GM18907 (cell line): Measurements from ENCODE around the gene PTPRO.
"Not testable (repeated sequence)": the region's sequence is repeated elsewhere in the genome, so short reads cannot be mapped to it uniquely, and the experiment has no call there.

Experiments
- ATAC-seq: cut with Tn5 transposase; IDR thresholded peaks from one replicate; pipeline ENCODE4 v1.9.1; 2021; ENCODE audit warnings: mild to moderate bottlenecking, moderate library complexity; ENCODE audit not compliant: unreplicated experiment

The PTPRO gene

DNA sequence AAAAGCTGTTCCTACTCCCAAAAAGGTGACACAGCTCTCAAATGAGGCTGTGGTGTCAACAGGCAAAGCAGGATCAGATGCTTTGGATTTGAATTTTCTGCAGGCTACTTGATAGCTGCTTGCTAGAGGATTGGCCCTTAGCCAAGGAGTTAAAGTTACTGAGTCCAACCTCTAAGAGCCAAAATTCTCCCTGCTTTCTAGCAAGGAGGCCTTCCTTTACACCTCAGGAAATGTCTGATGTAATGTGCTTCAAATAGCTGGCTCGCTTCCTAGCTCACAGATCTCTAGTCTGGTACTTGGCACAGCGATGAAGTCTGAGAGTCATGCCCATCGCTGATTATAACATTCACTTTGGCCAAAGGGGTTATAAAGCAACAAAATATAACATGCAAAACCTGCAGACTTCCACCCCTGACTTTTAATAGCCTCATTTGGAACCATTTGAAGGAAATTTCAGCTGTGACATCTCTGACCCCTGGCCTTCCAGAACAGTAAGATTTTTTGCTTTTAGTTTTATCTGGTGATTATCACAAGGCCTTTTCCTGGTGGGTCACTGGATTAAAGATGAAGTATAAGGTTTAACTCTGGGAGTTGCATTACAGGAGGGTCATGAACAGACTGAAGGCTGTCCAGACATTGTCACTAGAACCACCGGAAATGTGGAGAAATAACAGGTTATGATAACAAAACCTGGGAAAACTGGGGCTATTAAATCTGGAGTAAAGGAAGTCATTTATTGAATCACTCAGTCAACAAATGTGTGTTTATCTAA, 277.1 kb downstream of the PTPRO start:
- no peak for ATAC-seq

DNA sequence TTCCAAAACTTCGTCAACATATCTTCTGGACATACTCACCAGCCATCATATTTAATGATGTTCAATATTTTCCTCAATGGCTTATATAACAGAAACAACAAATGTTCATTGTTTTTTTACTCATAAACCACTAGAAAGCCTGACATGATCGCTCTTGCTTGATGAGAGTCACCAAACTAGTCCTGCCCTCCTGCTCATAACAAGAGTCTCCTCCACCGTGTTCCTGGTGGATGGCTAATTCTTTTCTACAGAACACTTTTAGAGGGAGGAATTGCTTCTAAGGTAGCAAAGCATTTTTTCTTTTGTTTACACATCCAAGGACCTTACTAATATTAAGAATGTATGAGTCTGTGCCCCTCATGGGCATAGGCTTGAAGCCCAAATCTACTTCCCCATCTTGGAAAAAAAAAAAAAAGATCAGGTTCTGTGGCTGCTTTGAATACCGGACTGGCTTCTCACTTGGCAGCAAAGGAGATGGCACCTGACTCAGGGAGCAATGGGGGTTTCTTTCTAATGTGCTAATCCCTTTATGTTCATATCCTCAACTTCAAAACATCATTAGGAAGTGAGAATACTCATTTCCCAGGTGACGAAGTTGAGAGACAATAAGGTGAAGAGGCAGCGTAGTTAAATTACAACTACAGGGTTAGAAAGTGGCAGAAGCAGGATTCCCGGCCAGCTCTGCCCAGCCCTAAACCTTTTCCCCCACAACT, 278.1 kb downstream of the PTPRO start:
- ATAC-seq, result no peak

DNA sequence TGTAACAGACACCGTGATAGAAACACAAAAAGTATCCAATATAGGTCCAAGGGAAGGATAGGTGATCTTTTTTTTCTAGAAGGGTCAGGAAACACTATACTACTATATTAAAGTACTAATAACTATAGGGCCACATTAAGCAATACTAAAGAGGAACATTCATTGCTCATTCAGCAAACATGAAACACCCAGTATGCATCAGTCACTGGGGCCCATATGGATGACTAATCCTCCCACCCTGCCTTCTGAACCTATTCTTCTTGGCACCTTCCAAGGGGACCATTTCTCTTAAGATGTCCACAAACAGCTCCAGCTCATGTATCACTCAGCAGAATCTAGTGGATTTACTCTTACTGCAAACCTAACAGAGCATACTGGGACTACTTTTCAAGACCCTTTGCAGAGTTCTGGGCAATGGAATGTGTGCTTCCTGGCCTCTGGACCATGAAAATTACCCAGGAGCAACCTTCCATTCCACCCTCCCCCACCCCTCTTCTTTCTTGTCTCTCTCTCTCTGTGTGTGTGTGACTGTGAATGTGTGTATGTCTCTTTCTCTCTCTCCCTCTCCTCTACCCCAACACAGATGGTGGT, 279.0 kb downstream of the PTPRO start:
- ATAC-seq, result no peak

DNA sequence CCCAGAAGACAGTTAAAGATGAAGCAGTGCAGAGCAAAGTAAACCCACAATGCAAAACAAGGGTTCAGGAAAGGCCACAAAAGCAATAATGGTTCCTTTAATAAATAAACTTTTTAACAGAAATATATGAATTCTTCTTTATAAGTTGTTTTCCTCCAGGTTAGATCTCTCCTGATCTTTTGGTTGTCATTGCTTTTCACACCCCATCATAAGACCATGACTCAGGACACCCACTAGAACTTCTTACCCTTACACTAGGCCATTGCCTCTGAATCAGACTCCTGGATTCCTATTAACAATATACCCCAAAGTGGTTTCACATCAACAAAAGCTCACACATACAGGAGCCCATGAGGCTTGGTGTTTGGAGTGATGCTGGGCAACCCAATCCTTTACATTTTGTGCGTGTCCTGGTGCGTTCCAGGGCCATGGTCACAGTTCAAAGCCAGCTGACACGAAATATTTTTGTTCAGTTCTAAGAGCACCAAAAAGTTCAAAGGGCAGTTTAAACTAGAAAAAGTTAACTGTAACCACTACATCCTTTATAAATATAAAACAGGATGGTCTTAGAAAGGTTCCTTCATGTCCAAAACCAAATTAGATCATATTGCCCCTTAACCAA, 279.9 kb downstream of the PTPRO start:
- no peak for ATAC-seq

DNA sequence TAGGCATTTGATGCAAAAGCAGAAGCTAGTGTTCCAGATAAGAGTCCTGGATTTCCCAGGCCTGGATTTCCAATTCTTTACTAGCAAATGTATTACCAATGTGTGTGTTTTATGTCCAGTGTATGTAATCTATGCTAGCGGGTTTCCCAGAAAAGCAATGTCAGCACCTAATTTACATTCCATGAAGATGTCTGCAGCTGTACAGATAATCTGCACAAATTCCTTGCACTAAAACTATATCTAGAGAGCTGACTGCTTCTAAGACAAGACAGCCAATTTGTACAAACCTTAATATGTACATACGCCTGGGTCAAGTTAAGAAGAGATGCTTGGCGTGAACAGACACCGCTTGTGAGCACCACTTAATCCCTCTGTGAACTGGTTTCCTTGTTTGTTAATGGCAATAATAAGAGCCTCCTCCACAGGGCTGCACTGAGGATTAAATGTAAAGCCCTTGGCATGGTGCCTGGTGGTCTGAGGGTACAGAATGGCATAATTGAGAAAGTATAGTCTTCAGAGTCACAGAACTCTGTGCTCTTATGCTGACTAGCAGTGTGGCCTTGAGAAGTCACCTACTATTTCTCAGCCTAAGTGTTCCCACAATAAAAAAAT, 281.3 kb downstream of the PTPRO start:
- ATAC-seq, result no peak

DNA sequence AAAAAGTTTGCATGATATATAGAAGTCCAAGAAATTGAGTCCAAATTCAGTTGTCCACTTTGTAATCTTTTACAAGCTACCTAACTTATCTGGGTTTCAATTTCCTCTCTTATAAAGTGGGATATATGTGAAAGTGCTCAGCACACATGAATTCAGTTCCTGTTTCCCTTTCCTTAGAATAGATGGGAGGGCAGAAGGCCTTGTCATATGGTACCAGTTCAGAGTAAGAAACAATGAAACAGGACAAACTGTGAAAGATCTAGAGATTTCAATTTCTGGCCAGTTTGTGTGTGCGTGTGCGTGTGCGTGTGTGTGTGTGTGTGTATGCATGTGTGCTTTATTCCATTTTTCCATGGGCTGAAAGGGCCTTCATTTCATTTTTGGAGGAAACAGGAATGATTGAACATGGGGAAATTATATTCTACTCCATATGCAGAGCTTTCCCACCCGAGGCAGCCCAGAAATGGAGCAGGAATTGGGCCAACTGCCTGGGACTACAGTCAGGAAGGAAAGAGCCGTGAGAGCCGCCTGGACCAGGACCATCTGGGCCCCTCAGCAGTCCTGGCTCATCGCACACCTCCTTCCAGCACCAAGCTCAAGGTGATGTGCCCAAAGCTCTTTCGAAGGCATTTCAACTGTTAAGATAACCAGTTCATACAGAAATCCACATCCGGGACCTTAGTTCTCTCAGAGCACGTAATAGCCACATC, 283.7 kb downstream of the PTPRO start:
- ATAC-seq, result no peak

DNA sequence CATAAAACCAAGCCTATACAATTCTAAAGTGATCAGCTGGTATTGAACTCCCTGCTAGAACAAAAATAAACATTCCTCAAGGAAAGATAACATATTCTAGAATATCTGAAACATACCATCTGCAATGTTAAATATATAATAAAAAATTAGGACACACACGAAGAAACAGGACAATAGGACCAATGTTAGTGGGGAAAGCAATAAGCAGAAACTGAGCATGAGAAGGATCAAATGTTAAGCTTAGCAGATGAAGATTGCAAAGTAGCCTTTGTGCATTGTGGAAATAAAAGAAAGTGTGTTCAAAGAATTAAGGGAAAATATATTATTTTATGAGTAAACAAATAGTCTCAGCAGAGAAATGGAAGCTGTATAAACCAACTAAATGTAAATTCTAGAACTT, 286.1 kb downstream of the PTPRO start:
- ATAC-seq, result no peak

DNA sequence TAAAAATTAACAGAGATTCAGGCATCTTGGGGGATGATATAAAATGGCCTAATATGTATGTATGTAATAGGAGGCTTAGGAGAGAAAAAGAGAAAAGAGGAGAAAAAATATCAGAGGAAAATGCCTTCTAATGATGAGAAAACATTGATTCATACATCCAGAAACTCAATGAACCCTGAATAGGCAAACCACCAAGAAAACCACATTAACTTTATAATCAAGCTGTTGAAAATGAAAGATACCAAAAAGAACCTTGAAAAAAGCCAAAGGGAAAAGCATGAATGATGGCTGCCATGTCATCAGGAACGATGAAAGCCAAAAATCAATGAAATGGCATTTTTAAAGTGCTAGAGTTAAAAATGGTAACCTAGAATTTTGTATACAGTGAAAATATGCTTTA, 286.6 kb downstream of the PTPRO start:
- no peak for ATAC-seq

DNA sequence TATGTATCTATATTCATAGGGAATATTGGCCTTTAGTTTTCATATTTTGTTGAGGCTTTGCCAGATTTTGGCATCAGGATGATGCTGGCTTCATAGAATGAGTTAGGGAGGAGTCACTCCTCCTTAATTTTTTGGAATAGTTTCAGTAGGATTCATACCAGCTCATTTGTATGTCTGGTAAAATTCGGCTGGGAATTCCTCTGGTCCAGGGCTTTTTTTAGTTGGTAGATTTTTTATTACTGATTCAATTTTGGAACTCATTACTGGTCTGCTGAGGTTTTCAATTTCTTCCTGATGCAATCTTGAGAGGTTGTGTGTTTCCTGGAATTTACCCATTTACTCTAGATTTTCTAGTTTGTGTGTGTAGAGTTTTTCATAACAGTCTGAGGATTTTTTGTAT, 291.7 kb downstream of the PTPRO start:
- no peak for ATAC-seq

DNA sequence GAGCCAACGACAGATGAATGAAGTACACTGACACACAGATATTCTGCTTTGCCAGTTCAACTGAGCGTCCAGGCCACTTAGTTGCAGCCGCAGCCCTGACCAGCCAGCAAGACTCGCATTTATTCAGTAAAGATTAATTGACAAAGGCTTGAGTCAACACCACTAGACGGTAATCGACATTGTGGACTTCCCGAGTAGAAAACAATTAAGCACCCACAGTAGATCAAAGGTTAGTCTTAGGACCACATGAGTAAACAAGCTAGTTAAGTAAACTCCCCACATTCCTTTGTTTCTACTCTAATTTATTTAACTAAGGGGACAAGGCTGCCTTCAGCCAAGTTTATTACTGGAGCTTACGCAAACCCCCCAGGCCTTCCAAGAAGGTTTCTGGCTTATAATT, 294.2 kb downstream of the PTPRO start:
- ATAC-seq, result not testable (repeated sequence)

DNA sequence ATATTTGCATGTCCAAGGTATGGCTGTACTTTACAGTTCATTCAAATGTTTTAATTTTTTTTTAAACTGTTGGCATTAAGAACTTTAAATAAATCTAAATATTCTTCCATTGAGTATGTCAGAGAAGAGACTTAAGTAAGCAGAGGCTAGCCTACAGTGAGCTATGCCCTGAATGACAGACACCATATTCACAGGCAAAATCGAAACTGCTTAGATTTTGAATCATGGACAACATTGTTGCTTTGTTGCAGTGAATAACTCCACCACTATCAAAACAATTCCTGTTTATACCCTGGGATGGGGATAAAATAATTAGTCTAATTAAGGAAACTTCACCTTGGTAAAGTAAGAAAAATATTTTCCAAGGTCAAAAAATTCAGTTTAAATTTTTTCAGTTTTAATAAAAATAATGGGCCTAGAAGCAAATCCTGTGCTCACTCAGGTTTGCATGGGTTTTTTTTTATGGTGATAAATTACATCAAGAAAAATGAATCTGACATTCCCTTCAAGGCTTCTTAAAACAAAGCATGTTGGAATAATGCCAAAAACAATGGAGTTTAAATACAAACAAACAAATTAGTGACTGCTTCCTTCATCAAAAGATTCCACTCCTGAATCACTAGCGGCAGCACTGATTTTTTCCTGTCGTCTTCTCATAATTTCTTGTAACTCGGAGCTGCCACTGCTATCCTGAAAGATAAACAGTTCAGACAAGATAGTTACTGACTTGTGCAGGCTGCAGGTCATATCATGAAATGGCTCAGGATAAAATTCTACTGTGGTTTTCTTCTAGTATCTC, 298.6 kb downstream of the PTPRO start:
- ATAC-seq, result no peak

DNA sequence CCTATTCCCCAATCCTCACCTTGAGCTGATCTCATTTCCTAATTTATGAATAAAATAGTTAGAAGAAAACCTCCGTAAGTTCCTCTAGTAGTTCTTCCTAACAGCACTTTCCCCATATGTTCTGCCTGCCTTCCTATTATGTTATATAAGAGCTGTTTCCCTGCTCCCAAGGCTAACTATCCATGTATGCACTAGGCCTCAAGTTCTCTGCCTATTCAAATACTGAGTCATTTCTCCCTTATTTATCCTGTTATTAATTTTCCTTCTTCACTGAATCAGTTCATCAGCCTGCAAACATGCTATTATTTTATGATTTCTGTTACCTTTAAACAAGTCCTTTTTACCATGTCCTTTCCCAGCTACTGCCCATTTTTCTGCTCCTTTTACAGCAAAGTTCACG, 302.8 kb downstream of the PTPRO start:
- no peak for ATAC-seq

DNA sequence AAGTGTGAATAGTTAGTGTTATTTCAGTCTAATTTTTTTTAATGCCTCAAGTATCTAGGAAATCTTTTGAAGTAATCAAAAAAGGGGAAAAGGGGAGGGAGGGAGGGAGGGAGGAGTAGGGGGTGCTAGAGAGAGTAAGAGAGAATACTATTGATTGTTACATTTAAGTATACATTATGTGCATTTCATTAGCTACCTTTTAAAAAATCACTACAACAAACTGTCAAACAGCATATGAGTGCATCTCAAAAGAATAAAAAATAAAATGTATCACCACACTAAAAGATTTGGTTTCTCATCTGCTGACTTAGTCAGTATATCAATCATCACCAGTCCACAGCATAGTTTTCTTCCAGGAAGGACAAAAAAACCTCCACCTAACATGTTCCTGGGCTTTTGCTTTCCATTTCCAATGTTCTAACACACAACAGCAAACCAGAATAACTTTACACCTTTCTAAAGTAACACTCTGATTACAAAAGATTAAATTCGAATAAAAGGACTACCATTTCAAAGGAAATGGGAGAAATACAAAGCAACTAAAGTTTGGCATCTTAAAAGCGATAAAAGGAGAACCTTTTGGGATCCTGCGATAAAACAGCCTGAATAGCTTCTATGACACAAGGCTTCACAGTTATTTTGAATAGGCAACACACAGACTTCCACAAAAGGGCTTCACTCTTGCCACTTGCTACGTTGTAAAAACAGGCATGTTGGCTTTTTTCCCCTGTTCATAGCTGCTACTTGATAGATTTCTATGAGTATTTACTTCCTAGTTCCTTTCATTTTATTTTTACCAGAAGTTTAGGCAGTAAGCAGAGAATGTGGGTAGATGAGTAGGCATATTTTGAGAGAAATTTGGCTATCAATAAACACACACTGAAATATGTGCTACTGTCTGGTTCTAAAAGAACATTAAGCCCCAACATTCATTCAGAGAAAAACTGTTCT, 306.0 kb downstream of the PTPRO start:
- ATAC-seq, result no peak

DNA sequence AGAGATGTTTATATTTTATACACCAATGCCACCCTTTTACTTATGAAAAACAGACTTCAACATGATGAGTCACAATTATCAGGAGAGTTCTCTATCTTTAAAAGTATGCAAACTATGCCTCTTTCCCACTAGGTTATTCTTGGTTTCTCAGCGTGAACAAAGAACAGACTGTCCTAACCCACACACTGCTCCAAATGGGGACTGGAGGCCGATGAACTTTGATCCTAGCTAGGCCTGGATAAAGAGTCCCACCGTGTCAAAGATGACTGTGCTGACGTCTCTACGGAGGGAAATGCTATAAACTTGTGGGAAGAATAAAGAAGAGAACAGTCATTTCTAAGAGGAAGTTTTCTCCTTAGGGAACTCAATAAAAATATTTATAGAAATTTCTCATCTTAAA, 306.8 kb downstream of the PTPRO start:
- ATAC-seq, result peak; percentile 46

DNA sequence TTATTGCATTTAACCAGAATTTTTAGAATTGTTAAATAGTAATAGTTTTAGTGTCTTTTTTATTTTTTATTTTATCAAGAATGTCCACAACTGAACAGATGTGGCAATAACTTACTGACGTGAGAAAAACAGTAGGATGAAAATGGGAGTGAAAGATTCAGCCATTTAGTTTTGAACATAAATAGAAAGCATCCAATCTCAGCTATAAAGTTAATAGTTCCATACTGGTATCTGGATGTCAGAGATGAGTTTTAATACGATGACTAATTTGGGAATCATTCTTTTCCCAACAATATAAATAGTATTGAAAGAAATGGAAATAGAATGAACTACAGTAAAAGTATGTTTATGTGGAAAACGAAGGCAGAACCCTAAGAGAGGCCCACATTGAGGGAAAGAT, 307.5 kb downstream of the PTPRO start:
- no peak for ATAC-seq

DNA sequence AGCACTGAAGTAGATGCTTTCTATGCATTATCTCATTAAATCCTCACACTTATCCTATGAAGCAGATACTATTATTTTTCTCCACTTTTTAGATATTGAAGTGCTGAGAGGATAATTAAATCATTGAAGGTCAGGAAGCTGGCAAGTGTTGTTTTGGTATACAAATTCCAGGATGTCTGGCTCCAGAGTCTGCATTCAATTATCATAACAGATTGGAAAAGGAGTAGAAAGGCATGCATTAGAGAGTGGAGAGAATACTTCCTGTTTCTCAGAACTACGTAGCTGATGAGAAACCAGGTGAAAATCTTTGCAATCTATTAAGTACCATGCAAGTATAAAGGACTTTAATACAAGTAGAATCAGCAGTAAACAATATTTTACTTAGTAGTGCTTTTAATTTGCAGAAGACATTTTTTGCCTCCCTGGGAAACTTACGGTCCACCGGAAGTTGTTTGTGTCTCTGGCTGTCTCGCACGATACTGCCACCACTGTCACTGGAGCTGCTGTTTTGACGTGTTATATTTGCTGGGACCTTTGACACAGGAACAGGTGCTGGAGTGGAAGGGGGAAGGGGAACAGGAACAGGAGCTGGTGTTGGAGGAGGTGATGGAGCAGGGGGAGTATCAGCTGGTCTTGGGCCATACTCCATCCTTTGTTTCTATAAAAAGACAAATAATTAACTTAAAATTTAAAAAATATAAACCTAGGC, 308.9 kb downstream of the PTPRO start:
- ATAC-seq, result no peak

DNA sequence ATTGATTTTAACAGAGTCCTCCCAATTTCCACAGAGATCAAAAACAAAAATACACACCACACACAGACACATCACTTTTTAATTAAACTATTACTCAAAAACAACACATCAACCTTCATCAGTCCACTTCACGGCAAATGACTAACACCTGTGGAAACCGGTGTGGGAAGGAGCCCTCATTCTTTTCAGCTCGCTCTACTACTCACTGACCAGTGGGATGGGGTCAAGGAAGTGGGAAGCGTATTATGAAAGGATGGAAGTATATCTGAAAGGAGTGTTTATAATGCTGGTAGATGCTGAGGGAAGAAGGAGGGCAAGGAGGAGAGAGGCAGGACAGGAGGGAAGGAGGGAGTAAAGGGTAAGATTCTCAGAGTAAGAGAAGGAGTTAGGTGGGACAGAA, 310.4 kb downstream of the PTPRO start:
- ATAC-seq, result no peak

DNA sequence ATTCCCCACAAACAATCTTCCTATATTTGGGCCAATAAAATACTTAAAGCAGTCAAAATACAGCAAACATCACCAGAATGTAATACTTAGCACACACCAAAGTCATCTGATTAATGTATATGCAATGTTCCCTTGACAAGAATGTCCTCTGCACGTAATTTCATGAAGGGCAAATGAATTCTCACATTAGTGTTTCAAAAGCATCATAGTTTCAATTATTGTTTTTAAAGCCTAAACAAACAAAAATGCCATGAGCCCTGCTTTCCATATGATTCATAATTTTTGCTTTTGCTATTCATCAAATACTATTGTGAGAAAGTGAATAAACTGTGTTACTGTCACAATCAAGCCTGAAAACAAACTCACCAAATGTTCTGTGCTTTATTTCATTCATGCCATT, 310.9 kb downstream of the PTPRO start:
- ATAC-seq, result no peak
